ENCODE data around the gene GJD2. TPM values are rescaled to one million over a fixed set of nuclear protein-coding genes. Genes with fewer than 3 reads are reported as not detected.
A peak's percentile ranks its signal among the peaks of the same experiment; 100 is the strongest.

The GJD2 gene
- total RNA-seq, 8 experiments from 2014 or later = 0.42 to 7.2 (median 3.0) TPM; not detected in 1

- Histone ChIP-seq H3K4me3 (no peak overlapping the region), H3K4me1 (replicated peaks in 1 of 2) (no peaks in the 10 kb centered on the region), H3K27ac (no peak overlapping the region)
- in situ Hi-C loops (cut with MboI; ENCODE audit: low pct_unique_long_range_greater_than_20kb in 2 of 9, low sequenced_read_pairs in 9 of 9, unreplicated experiment in 9 of 9) = no loop called here
- no peak for ATAC-seq (replicated peaks in 6 of 8)
- WGBS, 10 experiments = 68 to 100% (median 85%) methylated on average over 1 to 6 of the region's 6 CpGs; no CpG with 5 or more reads in 2 of the 10 experiments
Measured at GRCh38 chr15:34732430-34732829, 22.4 kb downstream of the GJD2 start.

GRCh38 chr15:34730701-34731100 is 24.1 kb downstream of the GJD2 start:
- 50 to 90% (median 77%) methylated on average over 1 to 3 of the region's 3 CpGs for WGBS, 10 experiments
- ATAC-seq (replicated peaks in 6 of 8) = no peak
- Histone ChIP-seq H3K27ac (no peak overlapping the region), H3K4me1 (replicated peaks in 1 of 2) (peaks cover under 1 to 5% of the 10 kb centered on the region in 2 donors), H3K4me3 (no peak overlapping the region)
- in situ Hi-C loops (cut with MboI; ENCODE audit: low pct_unique_long_range_greater_than_20kb in 2 of 9, low sequenced_read_pairs in 9 of 9, unreplicated experiment in 9 of 9) = no loop called here

DNA sequence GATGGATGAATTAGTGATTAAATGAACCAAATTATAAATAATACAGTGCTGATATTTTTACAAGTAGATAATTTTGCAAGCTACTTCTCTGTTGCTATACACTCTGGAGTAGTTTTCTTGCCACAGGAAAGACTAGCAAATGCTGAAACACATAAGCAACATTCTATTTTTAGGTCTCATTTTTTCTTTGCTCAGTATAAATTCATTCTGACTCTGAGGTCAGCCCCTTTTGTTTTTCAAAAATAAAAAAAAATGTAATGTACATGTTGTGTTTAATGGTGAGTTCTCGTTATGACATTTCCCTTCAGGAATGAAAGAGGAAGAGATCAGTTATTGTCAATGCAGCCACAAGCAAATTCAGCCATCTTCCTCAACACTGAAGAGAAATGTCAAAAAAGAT is 24.9 kb downstream of the GJD2 start:
- WGBS, 10 experiments = 33 to 100% (median 78%) methylated on average over 1 of the region's 1 CpG; no CpG with 5 or more reads in 2 of the 10 experiments

DNA sequence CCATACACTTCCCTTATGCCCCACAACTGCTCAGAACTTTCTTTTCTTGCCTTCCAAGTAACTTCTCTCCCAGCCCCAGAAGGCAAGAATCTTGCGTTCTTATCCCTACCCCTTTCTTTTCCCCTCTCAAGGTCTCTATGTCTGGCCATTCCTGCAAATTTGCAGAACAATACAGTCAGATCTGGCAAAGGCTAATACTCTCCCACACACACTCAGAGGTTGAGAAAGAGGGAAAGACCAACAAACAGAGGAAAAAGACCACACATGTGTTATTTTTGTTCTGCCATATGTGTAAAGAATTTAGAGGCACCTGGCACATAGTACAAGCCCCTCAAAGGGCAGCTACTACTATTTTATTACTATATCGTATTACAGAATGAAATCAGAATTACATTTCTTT is 25.7 kb downstream of the GJD2 start:
- Histone ChIP-seq H3K27ac (no peak overlapping the region), H3K4me1 (replicated peaks in 1 of 2) (peaks cover 6 to 13% of the 10 kb centered on the region in 2 donors), H3K4me3 (no peak overlapping the region)
- ATAC-seq (replicated peaks in 6 of 8) = no peak
- in situ Hi-C loops (cut with MboI; ENCODE audit: low pct_unique_long_range_greater_than_20kb in 2 of 9, low sequenced_read_pairs in 9 of 9, unreplicated experiment in 9 of 9) = no loop called here
- WGBS, 10 experiments = 11 to 69% (median 58%) methylated on average over 1 to 2 of the region's 2 CpGs; no CpG with 5 or more reads in 1 of the 10 experiments

More for the DNA sequence above, 24.9 kb downstream of the GJD2 start:
- in situ Hi-C loops (cut with MboI; ENCODE audit: low pct_unique_long_range_greater_than_20kb in 2 of 9, low sequenced_read_pairs in 9 of 9, unreplicated experiment in 9 of 9) = no loop called here
- Histone ChIP-seq H3K4me1 (replicated peaks in 1 of 2) (peaks cover 6 to 13% of the 10 kb centered on the region in 2 donors), H3K27ac (no peak overlapping the region), H3K4me3 (no peak overlapping the region)
- ATAC-seq (replicated peaks in 6 of 8) = no peak

DNA sequence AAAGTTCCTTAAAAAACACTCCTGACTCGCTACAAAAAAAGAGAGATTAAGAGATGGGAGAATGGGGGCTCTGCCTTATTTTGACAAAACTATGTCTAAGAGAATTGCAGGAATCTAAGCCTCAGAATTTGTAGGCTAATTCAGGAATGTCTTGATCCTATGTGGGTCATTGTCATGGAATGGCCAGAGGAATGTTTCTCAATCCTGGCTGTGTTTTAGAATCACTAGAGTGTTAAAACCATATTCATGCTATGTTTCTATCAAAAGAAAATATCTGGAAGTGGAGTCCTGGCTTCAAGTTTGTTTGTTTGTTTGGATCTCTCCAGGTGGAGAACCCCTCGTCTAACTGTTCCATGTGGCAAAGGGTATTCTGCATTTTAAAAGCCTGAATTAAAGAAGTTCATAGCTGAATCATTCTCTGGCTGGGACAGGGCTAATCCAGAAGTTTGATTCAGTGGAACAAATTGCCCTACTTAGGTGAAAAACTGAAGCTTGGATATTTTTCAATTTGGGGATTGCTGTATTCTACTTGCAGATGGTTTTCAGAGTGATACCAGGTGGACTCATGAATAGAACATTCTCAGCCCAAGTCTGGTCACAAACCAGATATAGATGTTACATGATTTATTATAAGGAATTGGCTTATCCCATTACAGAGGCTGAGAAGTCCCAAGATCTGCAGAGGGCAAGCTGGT is 28.2 kb downstream of the GJD2 start:
- H3K27ac ChIP-seq = no peak overlapping the region
- 26 to 100% (median 91%) methylated on average over 1 to 2 of the region's 2 CpGs for WGBS, 10 experiments
- no peak for ATAC-seq (replicated peaks in 6 of 8)
- in situ Hi-C loops (cut with MboI; ENCODE audit: low pct_unique_long_range_greater_than_20kb in 2 of 9, low sequenced_read_pairs in 9 of 9, unreplicated experiment in 9 of 9) = no loop called here
- no peak overlapping the region for H3K4me3 ChIP-seq
- H3K4me1 ChIP-seq (replicated peaks in 1 of 2) = peaks cover 12 to 23% of the 10 kb centered on the region in 2 donors

DNA sequence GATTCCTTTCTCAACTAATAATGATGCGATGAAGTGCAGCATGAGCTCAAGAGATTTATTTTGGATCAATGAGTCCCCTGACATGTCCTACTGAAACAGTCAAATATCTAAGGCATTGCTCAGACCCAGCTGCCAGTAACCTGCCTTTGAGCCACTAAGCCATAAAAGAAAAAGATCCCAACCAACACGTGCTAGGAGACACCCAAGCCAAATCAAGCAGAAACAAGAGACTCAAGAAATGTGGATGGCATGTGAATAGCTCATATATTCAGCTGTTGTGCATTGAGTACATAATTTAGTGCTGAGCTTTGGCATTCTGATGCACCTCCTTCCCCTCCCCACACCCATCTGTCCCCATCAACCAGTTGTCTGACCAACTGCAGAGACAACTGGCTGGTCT is 29.2 kb downstream of the GJD2 start:
- in situ Hi-C loops (cut with MboI; ENCODE audit: low pct_unique_long_range_greater_than_20kb in 2 of 9, low sequenced_read_pairs in 9 of 9, unreplicated experiment in 9 of 9) = no loop called here
- peak in 4 of 8 experiments; percentile 7 to 31 (median 16) for ATAC-seq (replicated peaks in 6 of 8)
- no peak overlapping the region for H3K4me3 ChIP-seq
- H3K27ac ChIP-seq = no peak overlapping the region
- 0 to 83% (median 30%) methylated on average over 1 to 2 of the region's 2 CpGs; no CpG with 5 or more reads in 3 of the 10 experiments for WGBS, 10 experiments
- peaks cover 12 to 26% of the 10 kb centered on the region in 2 donors for H3K4me1 ChIP-seq (replicated peaks in 1 of 2)

DNA sequence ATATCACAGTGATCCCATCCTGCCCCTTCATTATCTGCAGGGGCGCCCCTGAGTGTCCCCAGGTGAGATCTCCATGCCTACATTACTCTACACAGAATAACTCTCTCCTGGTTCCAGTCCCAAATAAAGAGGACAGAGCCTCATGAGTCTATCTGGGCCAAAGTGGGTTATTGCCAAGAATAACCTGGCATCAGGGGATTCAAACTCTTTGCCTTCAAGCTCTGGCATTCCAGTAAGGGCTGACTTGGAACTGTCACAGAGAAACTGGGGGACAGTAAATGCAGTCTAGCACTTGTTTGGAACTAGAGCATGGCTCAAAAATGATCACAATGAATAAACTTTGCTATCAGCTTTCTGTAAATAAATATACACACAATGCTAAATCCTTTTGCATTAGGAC is 30.3 kb downstream of the GJD2 start:
- 43 to 100% (median 100%) methylated on average over 1 of the region's 1 CpG; no CpG with 5 or more reads in 3 of the 10 experiments for WGBS, 10 experiments
- Histone ChIP-seq H3K4me3 (no peak overlapping the region), H3K4me1 (replicated peaks in 1 of 2) (peaks cover 12 to 30% of the 10 kb centered on the region in 2 donors), H3K27ac (no peak overlapping the region)
- in situ Hi-C loops (cut with MboI; ENCODE audit: low pct_unique_long_range_greater_than_20kb in 2 of 9, low sequenced_read_pairs in 9 of 9, unreplicated experiment in 9 of 9) = loop anchor here in 4 of 9 experiments (25.0 kb wide), 2 partner anchors 88 to 188 kb away; no protein-coding TSS in a partner anchor
- no peak for ATAC-seq (replicated peaks in 6 of 8)

DNA sequence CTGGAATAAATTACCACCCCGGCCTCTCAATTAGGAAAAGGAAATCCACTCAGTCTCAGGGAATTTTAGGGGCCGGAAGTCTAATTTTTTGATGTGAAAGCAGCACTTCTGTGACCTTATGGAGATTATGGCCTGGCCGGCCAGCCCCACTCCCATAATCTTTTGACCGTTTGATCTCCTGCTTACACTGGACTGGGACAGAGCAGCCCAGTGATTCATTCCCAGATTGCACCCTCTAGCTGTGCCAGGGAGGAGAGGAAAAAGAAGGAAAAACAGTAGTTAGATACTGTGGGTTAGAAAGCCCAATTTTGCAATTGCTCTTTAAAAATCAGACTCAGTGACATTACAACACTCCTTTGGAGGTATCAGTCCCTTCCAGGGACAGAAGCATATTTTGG is 32.4 kb downstream of the GJD2 start:
- Histone ChIP-seq H3K4me3 (peak overlapping the region in 1 of 5 donors; percentile 29), H3K4me1 (replicated peaks in 1 of 2) (peaks cover 15 to 46% of the 10 kb centered on the region in 2 donors), H3K27ac (peak overlapping the region; percentile 7 to 47)
- in situ Hi-C loops (cut with MboI; ENCODE audit: low pct_unique_long_range_greater_than_20kb in 2 of 9, low sequenced_read_pairs in 9 of 9, unreplicated experiment in 9 of 9) = loop anchor here in 4 of 9 experiments (25.0 kb wide), 2 partner anchors 90 to 190 kb away; no protein-coding TSS in a partner anchor
- peak; percentile 42 to 68 (median 52) for ATAC-seq (replicated peaks in 6 of 8)
- WGBS, 10 experiments = 0 to 10% (median 2%) methylated on average over 1 to 3 of the region's 4 CpGs; no CpG with 5 or more reads in 4 of the 10 experiments

DNA sequence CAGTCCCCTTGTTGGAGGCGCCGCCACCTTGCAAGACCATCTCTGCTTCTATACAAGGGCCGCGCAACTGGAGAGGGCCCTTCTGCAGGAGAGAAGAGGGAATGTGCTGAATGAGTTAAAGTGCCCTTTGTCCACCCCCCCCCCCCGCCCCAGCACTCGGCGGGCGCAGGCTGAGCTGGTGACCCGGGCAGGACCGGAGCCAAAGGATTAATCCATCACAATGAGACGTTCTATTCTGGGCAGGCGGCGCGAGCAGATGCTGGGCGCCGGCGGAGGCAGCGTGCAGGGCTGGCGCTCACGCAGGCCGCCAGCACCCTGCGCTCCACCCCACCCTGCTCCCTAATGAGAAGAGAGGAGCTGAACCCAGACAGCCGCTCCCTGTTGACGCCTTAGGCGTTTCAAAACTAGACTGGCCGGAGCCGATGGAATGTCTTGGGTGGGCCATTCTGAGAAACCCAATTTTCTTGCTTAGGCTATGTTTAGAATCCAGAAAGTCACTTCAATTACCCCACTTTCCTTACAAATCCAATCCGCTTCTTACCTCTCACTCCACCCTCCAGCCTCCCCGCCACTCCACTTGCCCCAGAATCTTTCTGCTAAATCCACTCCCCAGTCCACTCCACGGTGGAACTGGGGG is 32.9 kb downstream of the GJD2 start:
- H3K27ac ChIP-seq = peak overlapping the region; percentile 7 to 47
- WGBS, 10 experiments = 0 to 29% (median 1%) methylated on average over 1 to 7 of the region's 30 CpGs; no CpG with 5 or more reads in 2 of the 10 experiments
- H3K4me3 ChIP-seq = peak overlapping the region in 4 of 5 donors; percentile 2 to 29 (median 14)

GRCh38 chr15:34721157-34721801 is 33.5 kb downstream of the GJD2 start:
- Histone ChIP-seq H3K4me3 (peak overlapping the region in 4 of 5 donors; percentile 2 to 29 (median 14)), H3K27ac (no peak overlapping the region), H3K4me1 (replicated peaks in 1 of 2) (peaks cover 15 to 46% of the 10 kb centered on the region in 2 donors)
- 65 to 100% (median 79%) methylated on average over 2 to 7 of the region's 7 CpGs for WGBS, 10 experiments
- in situ Hi-C loops (cut with MboI; ENCODE audit: low pct_unique_long_range_greater_than_20kb in 2 of 9, low sequenced_read_pairs in 9 of 9, unreplicated experiment in 9 of 9) = loop anchor here in 4 of 9 experiments (25.0 kb wide), 2 partner anchors 91 to 191 kb away; no protein-coding TSS in a partner anchor
- ATAC-seq (replicated peaks in 6 of 8) = no peak

More for the DNA sequence above, 32.9 kb downstream of the GJD2 start:
- peaks cover 15 to 46% of the 10 kb centered on the region in 2 donors for H3K4me1 ChIP-seq (replicated peaks in 1 of 2)
- peak; percentile 86 to 98 (median 97) for ATAC-seq (replicated peaks in 6 of 8)
- in situ Hi-C loops (cut with MboI; ENCODE audit: low pct_unique_long_range_greater_than_20kb in 2 of 9, low sequenced_read_pairs in 9 of 9, unreplicated experiment in 9 of 9) = loop anchor here in 4 of 9 experiments (25.0 kb wide), 2 partner anchors 90 to 190 kb away; no protein-coding TSS in a partner anchor

DNA sequence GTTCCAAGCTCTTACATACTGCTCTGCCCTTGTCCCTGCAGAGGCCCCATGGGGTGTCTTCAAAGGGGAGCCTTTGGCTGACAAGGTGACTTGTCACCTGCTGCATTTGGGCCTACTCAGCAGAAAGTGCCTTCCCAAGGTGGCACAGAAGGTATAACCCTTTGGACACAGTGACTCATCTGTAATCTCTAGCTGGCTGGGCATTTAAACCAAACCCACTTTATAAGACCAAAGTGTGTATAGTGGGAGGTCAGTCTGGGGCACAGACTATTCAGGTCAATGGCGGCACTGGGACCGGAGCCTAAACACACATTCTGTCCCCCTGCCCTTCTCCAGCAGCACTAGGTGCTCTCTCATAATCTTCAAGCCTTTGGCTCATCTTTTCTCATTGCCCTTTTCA is 35.1 kb downstream of the GJD2 start:
- H3K27ac ChIP-seq = no peak overlapping the region
- peaks cover 9 to 33% of the 10 kb centered on the region in 2 donors for H3K4me1 ChIP-seq (replicated peaks in 1 of 2)
- H3K4me3 ChIP-seq = no peak overlapping the region
- WGBS, 10 experiments = 29 to 100% (median 60%) methylated on average over 1 to 2 of the region's 2 CpGs; no CpG with 5 or more reads in 7 of the 10 experiments
- in situ Hi-C loops (cut with MboI; ENCODE audit: low pct_unique_long_range_greater_than_20kb in 2 of 9, low sequenced_read_pairs in 9 of 9, unreplicated experiment in 9 of 9) = loop anchor here in 5 of 9 experiments (10.0 to 25.0 kb wide), 3 partner anchors 93 to 205 kb away; no protein-coding TSS in a partner anchor
- ATAC-seq (replicated peaks in 6 of 8) = no peak
